Measurements from ENCODE around the gene SAMD15.
"Not testable (repeated sequence)": the region's sequence is repeated elsewhere in the genome, so short reads cannot be mapped to it uniquely, and the experiment has no call there.

The SAMD15 gene

GRCh38 chr14:77375973-77376770, 1.0 kb upstream of the SAMD15 start:
- no peak for DNase-seq

- DNase-seq = no peak
Measured at GRCh38 chr14:77377502-77377844, 294 bp downstream of the SAMD15 start.

GRCh38 chr14:77378701-77379100, 1.5 kb downstream of the SAMD15 start:
- no peak for DNase-seq

- DNase-seq = no peak
Measured at GRCh38 chr14:77390188-77390587, 13.0 kb downstream of the SAMD15 start.

GRCh38 chr14:77400216-77400615, 23.0 kb downstream of the SAMD15 start:
- DNase-seq = no peak

GRCh38 chr14:77403768-77404167, 26.6 kb downstream of the SAMD15 start:
- no peak for DNase-seq

GRCh38 chr14:77406086-77406485, 28.9 kb downstream of the SAMD15 start:
- DNase-seq = no peak

- DNase-seq = no peak
Measured at GRCh38 chr14:77406718-77407117, 29.5 kb downstream of the SAMD15 start.

GRCh38 chr14:77407158-77407557, 30.0 kb downstream of the SAMD15 start:
- no peak for DNase-seq

GRCh38 chr14:77409131-77409533, 32.0 kb downstream of the SAMD15 start:
- no peak for DNase-seq

- DNase-seq = not testable (repeated sequence)
Measured at GRCh38 chr14:77415403-77416030, 38.3 kb downstream of the SAMD15 start.

- DNase-seq = not testable (repeated sequence)
Measured at GRCh38 chr14:77416098-77416497, 38.9 kb downstream of the SAMD15 start.

- no peak for DNase-seq
Measured at GRCh38 chr14:77416836-77417235, 39.7 kb downstream of the SAMD15 start.

- no peak for DNase-seq
Measured at GRCh38 chr14:77421201-77421600, 44.0 kb downstream of the SAMD15 start.

GRCh38 chr14:77423423-77423822, 46.2 kb downstream of the SAMD15 start, which contains the start of gene NOXRED1:
Gene NOXRED1, minus strand, starts transcription at chr14:77423523. Its CDS starts 634 bp downstream, at chr14:77422889.
- DNase-seq = no peak

GRCh38 chr14:77424862-77425261, 47.7 kb downstream of the SAMD15 start:
- DNase-seq = no peak

- DNase-seq = no peak
Measured at GRCh38 chr14:77426396-77426795, 49.2 kb downstream of the SAMD15 start.

- no peak for DNase-seq
Measured at GRCh38 chr14:77436042-77436441, 58.9 kb downstream of the SAMD15 start.

- DNase-seq = no peak
Measured at GRCh38 chr14:77438596-77438995, 61.4 kb downstream of the SAMD15 start.

GRCh38 chr14:77439861-77440260, 62.7 kb downstream of the SAMD15 start:
- DNase-seq = no peak
